AG08396 (cell line): ENCODE data around the gene OLFM1.

Experiments
- DNase-seq: peaks from one replicate; pipeline ENCODE4 v3.0.0; 2012; ENCODE audit warnings: low spot score, mixed read lengths

Gene OLFM1

DNA sequence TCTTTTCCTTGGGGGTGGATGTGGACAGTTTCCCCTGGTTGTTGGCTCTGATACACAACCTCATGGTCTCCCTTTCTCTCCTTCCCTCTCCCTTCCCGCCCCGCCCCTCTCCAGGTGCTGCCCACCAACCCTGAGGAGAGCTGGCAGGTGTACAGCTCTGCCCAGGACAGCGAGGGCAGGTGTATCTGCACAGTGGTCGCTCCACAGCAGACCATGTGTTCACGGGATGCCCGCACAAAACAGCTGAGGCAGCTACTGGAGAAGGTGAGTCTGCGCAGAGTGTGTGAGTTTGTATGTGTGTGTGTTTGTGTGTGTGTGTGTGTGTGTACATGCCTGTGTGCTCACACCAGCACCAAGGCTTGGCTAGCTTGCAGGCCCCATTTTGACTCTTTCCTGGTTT lies 2.6 kb downstream of the OLFM1 start:
- no peak for DNase-seq

DNA sequence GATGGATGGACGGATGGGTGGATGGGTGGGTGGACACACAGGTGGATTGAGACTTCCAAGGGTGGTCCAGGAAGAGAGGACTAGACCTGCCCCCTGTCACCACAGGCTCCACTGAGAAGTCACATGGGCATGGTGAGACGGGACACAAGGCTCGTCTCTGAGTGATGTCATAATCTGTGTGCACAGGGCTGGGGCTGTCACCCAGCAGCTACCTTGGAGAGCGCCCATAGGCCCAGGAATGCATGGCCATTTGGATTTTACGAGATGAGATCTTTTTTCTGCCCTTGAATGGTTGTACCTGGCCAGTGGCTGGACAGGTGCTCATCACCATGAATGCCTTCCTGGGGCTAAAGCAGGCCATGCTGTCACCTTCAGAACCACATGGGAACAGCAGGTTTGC lies 3.1 kb downstream of the OLFM1 start:
- DNase-seq: no peak

DNA sequence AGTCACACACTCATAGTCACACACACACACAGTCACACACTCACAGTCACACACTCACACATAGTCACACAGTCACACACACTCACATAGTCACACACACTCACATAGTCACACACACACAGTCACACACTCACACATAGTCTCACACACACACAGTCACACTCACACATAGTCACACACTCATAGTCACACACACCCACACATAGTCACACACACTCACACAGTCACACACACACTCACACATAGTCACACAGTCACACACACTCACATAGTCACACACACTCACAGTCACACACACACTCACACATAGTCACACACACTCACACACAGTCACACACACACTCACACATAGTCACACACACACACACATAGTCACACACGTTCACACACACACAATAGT lies 4.1 kb downstream of the OLFM1 start:
- no peak for DNase-seq

DNA sequence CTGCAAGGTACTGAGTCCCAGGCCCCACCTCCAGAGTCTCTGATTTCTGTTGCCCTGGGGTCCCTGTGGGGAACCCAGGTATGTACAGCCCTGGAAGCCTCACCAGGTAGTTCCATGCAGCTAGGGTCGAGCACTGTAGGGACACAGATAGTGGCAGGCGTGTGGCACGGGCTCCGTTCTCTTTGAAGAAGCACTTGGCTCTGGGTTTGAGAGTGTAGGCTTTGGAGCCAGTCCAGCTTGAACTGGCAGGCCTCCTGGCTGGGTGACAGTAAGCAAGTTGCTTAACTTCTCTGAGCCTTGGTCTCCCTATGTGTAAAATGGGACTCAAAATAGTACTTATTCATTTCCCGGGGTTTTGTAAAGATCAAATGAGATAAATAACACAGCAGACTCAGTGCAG lies 5.6 kb downstream of the OLFM1 start:
- DNase-seq: no peak

DNA sequence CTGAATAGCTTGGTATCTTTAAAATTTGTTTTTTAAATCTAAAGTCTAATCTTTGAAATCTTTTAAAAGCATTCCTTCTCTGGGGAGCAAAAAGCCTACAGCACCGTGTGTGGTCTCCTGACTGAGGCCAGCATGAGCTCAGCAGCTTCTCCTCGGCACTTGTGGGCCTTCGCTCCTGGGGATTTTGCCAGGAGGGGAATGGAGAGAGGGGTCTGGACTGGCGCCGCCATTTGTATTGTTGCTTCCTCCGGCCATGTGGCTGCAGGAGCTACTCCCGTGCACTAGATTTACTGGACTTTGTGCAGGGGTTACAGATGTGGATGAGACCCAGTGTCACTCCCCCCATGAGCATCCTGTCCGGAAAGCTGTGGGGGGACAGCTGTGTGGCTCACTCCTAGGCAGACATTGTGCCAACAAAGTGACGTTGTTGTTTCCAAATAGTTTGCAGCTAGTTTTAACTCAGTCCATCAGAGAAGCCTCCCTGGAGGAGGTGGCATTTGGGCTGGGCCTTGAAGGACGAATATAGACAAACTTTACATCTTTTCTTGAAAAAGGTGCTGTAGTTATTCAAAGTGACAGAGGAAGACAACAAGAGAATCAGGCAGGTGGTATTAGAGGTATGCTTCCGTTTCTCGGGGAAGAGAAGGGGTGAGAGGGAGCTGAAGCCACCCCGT lies 6.6 kb downstream of the OLFM1 start:
- no peak for DNase-seq

DNA sequence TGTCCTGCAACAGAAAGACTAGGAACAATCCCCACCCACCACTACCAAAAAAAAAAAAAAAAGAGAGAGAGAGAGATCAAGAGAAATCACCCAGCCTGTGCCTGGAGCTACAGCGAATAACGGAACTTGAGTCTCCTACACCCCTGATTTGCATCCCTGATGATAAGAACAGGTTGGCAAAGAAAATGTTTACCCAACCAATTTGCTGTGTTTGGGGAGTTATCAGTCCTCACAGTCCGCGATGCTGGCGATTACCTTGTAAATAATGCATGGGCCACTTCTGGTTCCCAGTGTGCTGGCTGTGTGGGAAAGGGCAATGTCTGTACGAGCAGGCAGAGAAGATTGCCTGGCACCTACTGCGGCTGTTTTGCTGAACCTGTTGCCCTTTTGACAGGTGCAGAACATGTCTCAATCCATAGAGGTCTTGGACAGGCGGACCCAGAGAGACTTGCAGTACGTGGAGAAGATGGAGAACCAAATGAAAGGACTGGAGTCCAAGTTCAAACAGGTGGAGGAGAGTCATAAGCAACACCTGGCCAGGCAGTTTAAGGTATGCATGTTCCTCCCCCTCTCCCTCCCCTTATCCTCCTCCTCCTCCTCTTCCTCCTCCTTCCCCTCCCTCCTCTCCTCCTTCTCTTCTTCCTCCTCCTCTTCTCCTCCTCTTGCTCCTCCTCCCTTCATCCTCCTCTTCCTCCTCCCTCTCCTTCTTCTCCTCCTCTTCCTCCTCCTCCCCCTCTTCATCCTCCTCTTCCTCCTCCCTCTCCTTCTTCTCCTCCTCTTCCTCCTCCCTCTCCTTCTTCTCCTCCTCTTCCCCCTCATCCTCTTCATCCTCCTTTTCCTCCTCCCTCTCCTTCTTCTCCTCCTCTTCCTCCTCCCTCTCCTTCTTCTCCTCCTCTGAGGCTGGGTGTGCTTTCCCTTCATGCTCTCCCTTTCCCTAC lies 8.3 kb downstream of the OLFM1 start:
- no peak for DNase-seq

DNA sequence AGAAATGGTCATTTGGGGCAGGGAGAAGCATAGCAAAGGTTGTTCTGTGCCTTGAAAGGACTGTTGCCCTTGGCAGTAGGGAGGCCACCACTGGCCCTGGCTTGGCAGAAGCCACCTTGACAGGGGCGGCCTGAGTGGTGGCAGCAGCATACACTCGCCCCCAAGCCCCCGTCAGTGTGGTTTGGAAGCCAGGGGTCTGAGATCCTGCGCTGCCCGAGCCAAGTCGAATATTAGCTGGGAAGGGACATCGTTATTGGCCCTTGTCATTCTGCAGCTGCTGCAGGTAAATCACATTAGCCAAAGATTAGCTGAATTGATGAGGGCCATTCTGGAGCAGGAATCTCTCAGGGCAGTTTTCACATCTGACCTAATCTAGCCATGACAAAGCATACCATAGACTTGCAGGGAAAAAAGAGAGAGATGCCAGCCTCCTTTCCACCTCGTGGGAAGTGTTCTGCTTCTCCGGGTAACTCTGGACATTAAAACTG lies 9.0 kb downstream of the OLFM1 start:
- no peak for DNase-seq

DNA sequence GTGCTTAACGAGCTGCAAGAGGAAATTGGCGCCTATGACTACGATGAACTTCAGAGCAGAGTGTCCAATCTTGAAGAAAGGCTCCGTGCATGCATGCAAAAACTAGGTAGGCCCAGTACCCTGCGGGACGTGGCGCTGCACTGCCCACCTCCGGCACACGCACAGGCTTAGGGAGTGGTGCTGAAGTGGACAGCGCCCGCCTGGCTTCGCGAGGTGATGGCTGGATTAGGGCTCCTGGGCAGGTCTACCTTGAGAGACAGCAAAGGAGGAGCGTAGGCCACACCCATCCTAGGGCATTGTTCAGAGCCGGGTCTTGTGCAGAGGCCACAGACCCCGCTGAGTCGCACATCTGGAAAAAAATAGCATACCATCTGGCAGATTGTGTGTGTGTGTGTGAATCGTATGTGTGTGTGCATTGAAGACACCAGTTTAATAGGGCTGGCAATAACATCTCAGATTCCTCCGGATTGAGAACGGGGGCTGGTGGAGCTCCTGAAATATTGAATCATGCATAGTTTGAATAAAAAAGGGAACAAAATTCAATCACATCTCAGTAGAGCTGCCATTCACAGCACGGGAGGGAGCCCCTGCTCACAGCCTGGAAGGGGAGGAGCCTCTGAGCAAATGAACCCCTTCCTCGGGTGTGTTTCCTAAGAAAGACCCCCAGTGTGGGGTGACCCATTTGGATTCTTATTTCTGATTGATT lies 11.1 kb downstream of the OLFM1 start:
- DNase-seq: peak; percentile 41

DNA sequence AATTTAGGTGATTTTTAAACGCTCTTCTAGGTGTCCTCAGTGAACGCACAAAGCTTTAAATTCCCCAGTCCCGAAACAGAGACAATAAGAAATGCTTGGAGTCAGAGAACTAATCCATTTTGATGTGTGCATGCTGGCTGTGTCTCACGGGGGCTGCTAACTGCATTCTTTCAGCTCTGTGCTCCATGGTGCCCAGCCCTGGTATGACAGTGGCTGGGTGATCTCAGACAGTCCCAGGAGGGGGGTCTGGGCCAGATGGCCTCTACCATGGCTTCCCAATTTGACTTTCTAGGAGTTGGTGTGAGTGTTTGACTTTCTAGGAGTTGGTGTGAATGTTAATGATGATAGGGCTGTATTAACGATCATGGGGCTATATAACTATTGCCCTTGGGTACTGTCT lies 12.1 kb downstream of the OLFM1 start:
- DNase-seq: no peak

DNA sequence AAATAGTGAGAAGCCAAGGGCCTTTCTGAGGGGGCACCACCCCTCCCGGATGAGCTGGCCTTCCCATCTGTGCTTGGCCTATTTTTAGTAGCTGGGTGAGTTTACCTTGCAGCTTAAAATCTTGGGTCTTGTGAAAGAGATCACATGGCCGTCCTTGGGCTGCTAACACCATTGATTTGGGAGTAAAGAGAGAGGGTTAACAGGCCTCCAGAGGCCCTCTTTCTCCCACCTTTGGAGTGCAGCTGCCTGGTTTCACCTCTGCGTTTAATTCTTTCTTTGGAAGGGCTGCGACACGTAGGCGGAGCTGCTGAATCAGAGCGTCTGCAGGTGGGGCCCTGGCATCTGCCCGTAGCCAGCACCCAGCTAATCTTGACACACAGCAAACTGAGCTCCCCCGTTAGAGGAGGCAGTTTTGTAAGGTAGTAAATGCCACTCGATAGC lies 12.8 kb downstream of the OLFM1 start:
- DNase-seq: no peak

DNA sequence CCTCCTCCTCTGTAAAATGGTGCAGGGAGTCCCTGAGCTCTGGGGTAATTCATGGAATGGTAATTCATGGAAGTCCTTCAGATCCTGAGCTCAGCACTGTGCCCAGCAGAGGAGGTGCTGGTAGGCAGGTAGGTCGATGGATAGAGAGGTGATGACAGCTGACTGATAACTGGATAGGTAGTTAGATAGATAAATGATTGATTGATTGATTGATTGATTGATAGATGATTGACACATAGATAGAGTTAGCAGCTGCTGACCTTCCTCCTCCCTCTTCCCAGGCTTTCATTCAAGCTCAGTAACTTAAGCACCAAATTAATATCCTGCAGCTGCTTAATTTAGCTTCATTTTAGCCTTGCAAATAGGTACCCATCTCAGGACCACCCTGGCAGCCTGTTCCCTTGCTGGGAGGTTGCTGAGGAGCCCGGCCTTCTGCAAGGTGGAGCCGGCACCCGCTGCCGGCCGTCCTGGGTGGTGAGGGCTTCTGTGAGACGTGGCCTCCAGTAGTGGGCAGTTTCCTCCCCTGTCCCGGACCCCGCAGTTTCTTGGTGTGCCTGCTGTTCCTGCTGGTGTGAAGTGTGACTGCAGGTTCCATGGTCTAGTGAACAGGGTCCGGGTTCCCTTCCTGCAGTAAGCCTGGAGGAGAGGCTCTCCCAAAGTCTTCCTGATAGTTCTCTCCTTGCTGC lies 13.4 kb downstream of the OLFM1 start:
- no peak for DNase-seq

DNA sequence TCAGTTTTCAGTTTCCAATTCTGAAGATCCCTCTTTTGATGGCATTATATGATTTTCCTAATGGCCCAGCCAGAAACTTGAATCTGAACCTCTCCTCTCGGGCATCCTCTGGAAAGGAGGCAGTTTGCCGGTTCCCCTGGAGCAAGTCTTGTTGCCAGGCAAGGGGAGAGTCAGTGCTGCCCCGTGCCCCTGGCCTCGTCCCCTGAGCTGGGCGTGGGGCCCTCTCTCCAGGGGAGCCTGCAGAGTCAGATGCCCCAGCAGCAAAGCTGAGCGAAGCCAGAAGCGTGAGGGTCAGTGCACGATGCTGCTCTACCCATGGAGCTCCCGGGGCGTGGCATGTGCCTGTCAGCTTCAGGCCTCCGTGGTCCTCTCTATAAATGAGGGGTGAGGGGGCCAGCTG lies 14.0 kb downstream of the OLFM1 start:
- DNase-seq: no peak

DNA sequence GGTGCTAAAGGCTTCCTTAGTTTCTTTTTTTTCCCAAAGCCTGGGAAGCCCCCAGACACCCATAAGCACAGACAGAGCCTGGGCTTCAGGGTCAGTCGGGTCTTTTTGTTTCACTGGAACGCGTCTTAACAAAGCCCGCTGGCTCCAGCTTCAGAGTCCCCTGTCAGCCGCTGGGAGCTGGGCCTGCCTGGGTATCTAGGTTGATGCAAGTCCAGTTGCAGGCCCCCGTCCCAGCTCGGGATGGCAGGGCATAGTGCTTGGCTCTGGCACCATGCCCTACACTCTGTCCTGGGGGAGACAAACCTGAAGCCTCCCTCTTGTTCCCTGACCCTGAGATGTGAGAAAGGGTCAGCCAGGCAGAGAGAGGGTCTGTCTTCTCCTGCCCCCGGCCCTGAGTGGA lies 14.5 kb downstream of the OLFM1 start:
- no peak for DNase-seq

DNA sequence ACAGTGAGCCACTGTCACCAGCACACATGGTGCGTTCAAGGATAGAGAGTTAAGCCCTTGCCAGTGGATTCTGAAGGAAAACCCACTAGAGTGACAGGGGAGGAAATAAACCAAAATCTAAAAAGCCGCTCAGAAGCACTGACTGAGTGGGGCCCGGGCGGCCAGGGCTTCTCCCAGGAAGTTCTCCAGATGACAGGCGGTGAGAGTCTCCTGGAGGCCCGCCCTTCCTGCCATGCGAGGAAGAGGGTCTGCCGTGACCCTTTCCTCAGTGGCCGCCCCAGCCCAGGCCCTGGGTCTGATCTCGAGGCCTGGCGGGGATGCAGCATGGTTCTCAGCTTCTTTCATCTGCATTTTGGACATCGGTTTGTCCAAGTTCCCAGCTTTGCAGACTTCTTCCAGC lies 14.9 kb downstream of the OLFM1 start:
- DNase-seq: no peak

DNA sequence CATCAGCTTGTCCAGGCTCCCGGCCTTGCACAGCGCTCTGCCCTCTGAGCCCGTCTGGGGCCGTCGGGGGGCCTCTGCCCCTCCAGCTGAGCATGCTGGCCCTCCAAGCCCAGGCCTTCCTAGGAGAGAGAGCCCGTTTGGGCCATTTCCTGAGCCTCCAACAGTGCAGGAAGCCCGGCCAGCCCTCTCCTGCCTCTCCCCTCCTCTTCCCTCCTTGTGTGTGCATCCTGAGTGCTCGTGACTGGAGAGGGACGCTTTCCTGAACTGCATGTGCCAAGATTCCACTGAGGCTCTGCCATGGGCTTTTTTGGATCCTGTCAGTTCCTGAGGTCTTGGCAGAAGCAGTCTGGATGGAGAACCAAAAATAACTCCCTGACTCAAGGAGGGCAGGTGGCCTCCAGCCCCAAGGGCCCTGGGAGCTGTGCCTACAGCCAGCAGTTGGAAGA lies 15.6 kb downstream of the OLFM1 start:
- DNase-seq: no peak

DNA sequence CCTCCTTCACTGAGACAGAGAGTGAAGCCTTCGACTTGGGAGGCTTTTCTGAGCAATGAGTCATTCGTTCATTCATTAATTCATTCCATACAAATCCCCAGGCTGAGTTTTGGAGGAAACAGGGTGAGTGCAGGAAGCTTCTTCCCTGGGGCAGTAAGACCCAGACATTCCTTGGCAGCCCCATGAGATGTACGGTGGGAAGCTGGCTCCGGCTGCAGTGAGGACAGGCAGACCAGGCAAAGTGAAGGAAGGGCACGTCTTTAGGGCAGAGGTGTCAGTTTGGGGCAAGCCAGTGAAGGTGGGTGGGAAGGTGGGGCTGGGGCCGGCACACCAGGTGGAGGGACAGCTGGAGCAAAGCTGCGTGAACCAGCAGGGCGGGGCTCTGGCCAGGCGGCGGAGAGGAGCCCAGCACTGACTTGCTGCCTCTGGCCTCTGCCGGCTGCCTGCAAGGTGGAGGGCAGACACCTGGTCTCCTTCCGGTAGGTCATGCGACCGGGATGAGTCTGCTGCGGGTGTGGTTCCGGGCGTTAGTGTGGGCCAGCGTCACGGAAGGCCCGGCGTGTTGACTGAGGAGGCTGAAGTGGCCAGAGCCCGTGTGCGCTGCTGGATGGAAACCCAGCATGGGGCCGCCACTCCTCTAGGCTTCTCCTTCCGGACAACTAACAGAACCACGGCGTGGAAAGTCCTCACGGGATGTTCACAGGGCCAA lies 16.6 kb downstream of the OLFM1 start:
- DNase-seq: no peak

DNA sequence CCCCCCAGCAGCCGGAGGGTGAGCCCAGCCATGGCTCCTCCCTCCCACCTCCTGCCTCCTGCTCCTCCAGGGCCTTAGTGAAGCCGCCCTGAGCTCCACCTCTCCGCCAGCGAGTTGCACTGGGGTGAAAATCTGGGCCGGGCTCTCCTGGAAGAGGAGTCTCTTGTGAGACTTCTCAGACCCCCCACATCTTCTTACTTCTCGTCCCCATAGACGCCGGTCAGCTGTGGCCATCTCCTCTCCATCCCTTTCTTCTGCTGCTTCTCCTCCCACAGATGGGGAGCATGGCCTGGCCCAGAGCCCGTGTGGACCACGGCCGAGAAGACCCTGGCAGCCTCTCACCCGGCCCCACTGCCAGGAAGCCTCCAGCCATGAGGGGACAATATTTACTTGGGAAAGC lies 17.3 kb downstream of the OLFM1 start:
- no peak for DNase-seq

DNA sequence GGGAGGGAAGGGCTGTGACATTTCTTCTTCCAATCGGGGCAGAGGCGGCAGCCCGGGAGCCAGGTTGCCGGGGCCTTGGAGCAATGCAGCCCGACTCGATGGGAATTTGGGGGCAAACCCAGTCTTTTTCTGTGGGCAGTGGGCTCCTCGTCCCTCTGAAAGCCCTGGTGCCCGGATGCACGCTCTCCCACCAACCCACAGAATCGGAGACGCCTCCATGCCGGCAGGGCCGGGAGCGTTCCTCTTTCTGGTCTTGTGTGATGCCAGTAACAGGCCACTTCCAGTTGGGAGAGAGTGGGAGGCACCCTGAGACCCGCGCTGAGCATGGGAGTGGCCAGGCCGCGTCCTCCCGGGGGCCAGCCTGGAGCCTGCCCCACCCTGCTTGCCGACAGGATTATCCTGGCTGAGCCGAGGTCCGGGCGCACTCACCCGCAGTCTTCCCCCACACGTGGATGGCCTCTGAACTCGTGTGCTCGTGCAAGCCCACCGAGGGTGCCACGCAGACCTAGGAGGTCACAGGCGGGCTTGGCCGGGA lies 17.8 kb downstream of the OLFM1 start:
- DNase-seq: no peak

DNA sequence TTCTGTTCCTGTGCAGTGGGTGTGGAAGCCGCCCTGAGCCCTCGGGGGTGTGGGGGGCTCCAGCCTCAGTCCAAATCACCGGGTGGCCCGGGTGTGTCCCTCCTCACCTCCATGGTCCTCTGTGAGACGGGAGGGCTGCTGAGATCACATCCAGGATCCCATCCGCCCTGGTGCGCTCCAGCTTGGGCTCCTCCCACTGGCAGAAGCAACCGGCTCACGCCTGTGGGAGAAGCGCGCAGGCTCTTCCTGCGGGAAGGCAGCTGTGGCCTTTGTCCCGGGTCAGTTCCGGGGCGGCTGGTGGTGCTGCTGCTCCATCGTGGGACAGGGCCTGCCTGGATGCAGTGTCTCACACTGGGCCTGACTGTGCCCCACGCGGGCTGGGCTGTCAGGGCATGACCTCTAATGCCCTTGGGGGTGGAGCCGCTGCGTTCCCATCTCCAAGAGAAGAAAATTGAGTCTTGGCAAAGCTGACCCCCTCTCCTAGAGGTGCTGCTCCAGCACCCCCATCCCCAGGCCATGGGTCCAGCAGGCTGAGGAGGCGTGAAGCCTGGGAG lies 18.5 kb downstream of the OLFM1 start:
- DNase-seq: no peak

DNA sequence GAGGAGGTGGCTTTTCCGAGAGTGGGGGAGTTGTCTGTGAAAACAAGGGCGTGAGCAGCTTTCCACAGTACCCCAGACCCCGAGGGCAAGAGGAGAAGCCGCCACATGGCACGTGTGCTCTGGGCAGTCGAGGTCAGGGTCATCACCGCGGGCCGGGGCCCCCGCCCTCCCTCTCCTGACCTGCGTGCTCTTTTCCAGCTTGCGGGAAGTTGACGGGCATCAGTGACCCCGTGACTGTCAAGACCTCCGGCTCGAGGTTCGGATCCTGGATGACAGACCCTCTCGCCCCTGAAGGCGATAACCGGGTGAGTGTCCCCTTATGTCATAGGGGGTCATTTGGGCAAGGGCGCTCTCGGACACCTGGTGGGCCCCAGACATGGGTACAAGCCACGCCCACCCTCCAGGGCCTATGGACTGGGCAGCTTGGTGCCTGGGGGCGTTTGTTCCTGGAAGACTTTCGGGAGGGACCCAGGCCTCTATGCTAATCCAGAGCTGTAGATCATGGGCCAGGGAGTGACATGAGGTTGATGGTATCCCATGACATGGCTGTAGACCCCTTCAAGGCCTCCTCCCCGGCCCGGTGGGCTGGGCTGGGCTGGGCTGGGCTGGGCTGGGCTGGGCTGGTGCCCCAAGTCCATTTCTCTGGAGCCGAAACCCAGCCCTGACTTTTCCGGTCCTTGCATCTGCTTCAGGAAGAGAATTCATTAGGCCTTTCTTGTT lies 19.2 kb downstream of the OLFM1 start:
- DNase-seq: no peak
